HCT116 (cell line): ENCODE results near the gene MTRF1L. TPM values are rescaled to one million over a fixed set of nuclear protein-coding genes. Genes with fewer than 3 reads are reported as not detected.

ENCODE experiments used
- ATAC-seq: fragments of 200-7000 bp; cut with Tn5 transposase; 2 replicates; pipeline ENCODE4 v1.9.1; 2020; ENCODE audit warnings: mild to moderate bottlenecking, moderate library complexity
- BruUV-seq: library from RNA; stranded (reverse); fragments of 400-500 nt; replicated peaks from 2 replicates; lab custom pipeline; 2021; lab: Mats Ljungman, UMichigan
- CTCF ChIA-PET: fragments of 300-600 bp; sonication (Branson Sonifier 250); formaldehyde crosslinking; loops from one replicate; lab custom pipeline; 2021; ENCODE audit warnings: antibody characterized with exemption; lab: Charles Lee
- POLR2A ChIA-PET: fragments of 300-600, 350-600 bp; sonication (Branson Sonifier 250); formaldehyde crosslinking; loops from one replicate; lab custom pipeline; 2021; ENCODE audit warnings: antibody characterized with exemption; lab: Charles Lee
- RAD21 ChIA-PET, 2 experiments: fragments of 300-600 bp; sonication (Branson Sonifier 250); formaldehyde crosslinking; loops; one replicate each; lab custom pipeline; 2023; ENCODE audit warnings: low total read pairs in 2 of 2; ENCODE audit not compliant: uncharacterized antibody in 2 of 2, unreplicated experiment in 2 of 2, low non-redundant PET in 1 of 2; lab: Charles Lee
- DNase-seq: peaks from one replicate; pipeline ENCODE4 v3.0.0-alpha.2; 2010; ENCODE audit warnings: low read depth, low spot score
- H2AFZ ChIP-seq: fragments of 200-600 bp; shearing (Covaris generic), sonication (generic); 2 replicates; pipeline ENCODE4 v1.6.1; 2017; ENCODE audit warnings: low read depth, mixed run types, mixed read lengths, antibody characterized with exemption, low read length; ENCODE audit not compliant: poor library complexity, severe bottlenecking
- H3K27ac ChIP-seq: 2 replicates; pipeline ENCODE4 v1.5.1; 2012; ENCODE audit warnings: low read depth, low read length
- H3K27me3 ChIP-seq: fragments of 200-600 bp; sonication (generic); 2 replicates; pipeline ENCODE4 v1.6.1; 2016; ENCODE audit warnings: mixed run types, low read length, mixed read lengths; ENCODE audit not compliant: insufficient read depth
- H3K36me3 ChIP-seq, 2 experiments: fragments of 200-500 bp in 1 of 2; fragments of 200-600 bp in 1 of 2; sonication (Bioruptor generic) in 1 of 2; sonication (generic) in 1 of 2; 2 replicates each; pipeline versions ENCODE4 v1.5.1 to v1.6.1; 2014 to 2016; ENCODE audit warnings: low read length in 2 of 2, inconsistent platforms in 1 of 2, mixed read lengths in 1 of 2, mixed run types in 1 of 2; ENCODE audit not compliant: insufficient read depth in 2 of 2, control insufficient read depth in 1 of 2
- H3K4me1 ChIP-seq, 2 experiments: fragments of 200-600 bp in 1 of 2; sonication (generic) in 1 of 2; 2 replicates each; pipeline versions ENCODE4 v1.5.1 to v1.6.1; 2012 to 2017; ENCODE audit warnings: low read length in 2 of 2, inconsistent platforms in 1 of 2, mild to moderate bottlenecking in 1 of 2, mixed read lengths in 1 of 2, mixed run types in 1 of 2, moderate library complexity in 1 of 2; ENCODE audit not compliant: insufficient read depth in 2 of 2, control insufficient read depth in 1 of 2
- H3K4me2 ChIP-seq: fragments of 200-600 bp; sonication (generic); 2 replicates; pipeline ENCODE4 v1.6.1; 2017; ENCODE audit warnings: mixed run types, low read length, mixed read lengths
- H3K4me3 ChIP-seq, 2 experiments: fragments of 200-600 bp in 1 of 2; sonication (generic) in 1 of 2; replicated peaks in 1 of 2; 2 replicates each; pipeline ENCODE4 v1.5.1; 2011 to 2016; ENCODE audit warnings: low read length in 2 of 2, control low read depth in 1 of 2, low read depth in 1 of 2, mild to moderate bottlenecking in 1 of 2, mixed read lengths in 1 of 2, mixed run types in 1 of 2
- H3K79me2 ChIP-seq: fragments of 200-600 bp; sonication (generic); 2 replicates; pipeline ENCODE4 v1.6.1; 2017; ENCODE audit warnings: mild to moderate bottlenecking, mixed run types, low read length, moderate library complexity, mixed read lengths; ENCODE audit not compliant: insufficient read depth
- H3K9ac ChIP-seq: fragments of 200-600 bp; sonication (generic); 2 replicates; pipeline ENCODE4 v1.6.1; 2016; ENCODE audit warnings: low read length, mixed read lengths
- H3K9me2 ChIP-seq: fragments of 200-600 bp; sonication (generic), shearing (Covaris generic); 2 replicates; pipeline ENCODE4 v1.6.1; 2017; ENCODE audit warnings: mixed run types, mild to moderate bottlenecking, moderate library complexity; ENCODE audit not compliant: insufficient read depth
- H3K9me3 ChIP-seq, 2 experiments: fragments of 200-500 bp in 1 of 2; fragments of 200-600 bp in 1 of 2; sonication (Bioruptor generic) in 1 of 2; sonication (generic) in 1 of 2; 2 replicates each; pipeline ENCODE4 v1.6.1; 2014 to 2017; ENCODE audit warnings: low read length in 2 of 2, mixed read lengths in 2 of 2, inconsistent platforms in 1 of 2, low read depth in 1 of 2, mild to moderate bottlenecking in 1 of 2, mixed run types in 1 of 2, moderate library complexity in 1 of 2; ENCODE audit not compliant: control insufficient read depth in 1 of 2, insufficient read depth in 1 of 2
- H4K20me1 ChIP-seq: fragments of 200-600 bp; sonication (generic), shearing (Covaris generic); 2 replicates; pipeline ENCODE4 v1.6.1; 2017; ENCODE audit warnings: mixed run types, mild to moderate bottlenecking, moderate library complexity; ENCODE audit not compliant: insufficient read depth
- ATF3 ChIP-seq: IDR thresholded peaks from 2 replicates; pipeline ENCODE4 v1.6.1; 2012
- CBX3 ChIP-seq: IDR thresholded peaks from 2 replicates; pipeline ENCODE4 v1.6.1; 2012; ENCODE audit warnings: low read depth
- CEBPB ChIP-seq: IDR thresholded peaks from 2 replicates; pipeline ENCODE4 v1.6.1; 2012; ENCODE audit warnings: low read depth
- CTCF ChIP-seq, 3 experiments: fragments of 200-600 bp in 1 of 3; sonication (generic) in 1 of 3; IDR thresholded peaks in 2 of 3; conservative IDR thresholded peaks in 1 of 3; 2 replicates each; pipeline ENCODE4 v1.5.1; 2012 to 2017; ENCODE audit warnings: low read depth in 2 of 3, low read length in 2 of 3, antibody characterized with exemption in 1 of 3, borderline replicate concordance in 1 of 3, control low read depth in 1 of 3, mild to moderate bottlenecking in 1 of 3, mixed read lengths in 1 of 3, mixed run types in 1 of 3, moderate library complexity in 1 of 3; ENCODE audit not compliant: insufficient read depth in 1 of 3
- ELF1 ChIP-seq: IDR thresholded peaks from 2 replicates; pipeline ENCODE4 v1.6.1; 2012; ENCODE audit warnings: low read depth, borderline replicate concordance
- EZH2 ChIP-seq: fragments of 200-600 bp; sonication (generic); IDR thresholded peaks from 2 replicates; pipeline ENCODE4 v1.6.1; 2017; ENCODE audit warnings: antibody characterized with exemption, mixed run types
- EZH2phosphoT487 ChIP-seq: fragments of 200-600 bp; IDR thresholded peaks from 2 replicates; pipeline ENCODE4 v1.6.1; 2018; ENCODE audit warnings: antibody characterized with exemption, borderline replicate concordance
- FOSL1 ChIP-seq: IDR thresholded peaks from 2 replicates; pipeline ENCODE4 v1.6.1; 2012; ENCODE audit warnings: low read depth
- POLR2A ChIP-seq: IDR thresholded peaks from 2 replicates; pipeline ENCODE4 v1.7.0; 2011; ENCODE audit warnings: borderline replicate concordance; ENCODE audit not compliant: insufficient read depth, insufficient read length; ENCODE audit errors: extremely low read depth
- POLR2AphosphoS5 ChIP-seq: IDR thresholded peaks from 2 replicates; pipeline ENCODE4 v1.6.1; 2011; ENCODE audit warnings: mild to moderate bottlenecking, low read depth, low read length, moderate library complexity
- RAD21 ChIP-seq: IDR thresholded peaks from 2 replicates; pipeline ENCODE4 v1.6.1; 2012; ENCODE audit warnings: low read depth, mild to moderate bottlenecking
- SP1 ChIP-seq: IDR thresholded peaks from 2 replicates; pipeline ENCODE4 v1.6.1; 2012; ENCODE audit warnings: low read depth
- SRF ChIP-seq: IDR thresholded peaks from 2 replicates; pipeline ENCODE4 v1.6.1; 2012; ENCODE audit warnings: low read depth
- ZBTB33 ChIP-seq: IDR thresholded peaks from 2 replicates; pipeline ENCODE4 v1.6.1; 2011; ENCODE audit warnings: mild to moderate bottlenecking, low read length, moderate library complexity; ENCODE audit not compliant: insufficient replicate concordance; ENCODE audit errors: extremely low read depth
- ZFX ChIP-seq: fragments of 450-650 bp; IDR thresholded peaks from 2 replicates; pipeline ENCODE4 v1.6.1; 2017
- ZNF274 ChIP-seq: fragments of 200-500 bp; sonication (Bioruptor generic); IDR thresholded peaks from 2 replicates; pipeline ENCODE4 v1.6.1; 2014; ENCODE audit warnings: mild to moderate bottlenecking, low read depth, low read length, inconsistent platforms
- intact Hi-C: fragments of 100-400 bp; cut with micrococcal nuclease; formaldehyde crosslinking; loops from 2 replicates; pipeline ENCODE4 v1.10.0; 2022
- total RNA-seq: library from RNA; stranded (reverse); gene quantifications from one replicate; pipeline ENCODE4 v1.2.1, GENCODE V29; 2021; ENCODE audit not compliant: unreplicated experiment

Gene MTRF1L
- total RNA-seq, 1 experiment from 2014 or later = 26.2 TPM

GRCh38 chr6:153031335-153031955 lies 28.9 kb upstream of the MTRF1L start:
- H3K27ac ChIP-seq = no peak overlapping the region
- DNase-seq (no peak), ATAC-seq (no peak)
- CTCF ChIA-PET = interaction anchor here (1.0 to 2.2 kb wide), 7 partner anchors 10 to 1013 kb away, joined by 4 to 13 read pairs (median 4); no protein-coding TSS in a partner anchor
- no peak overlapping the region for H3K4me3 ChIP-seq
- TF ChIP-seq ZNF274 (no peak), SRF (no peak), CEBPB (no peak), ELF1 (no peak), SP1 (no peak), EZH2 (no peak), EZH2phosphoT487 (no peak), ATF3 (no peak), CTCF (IDR thresholded peaks at IDR 0.05 in 2 of 3, conservative IDR thresholded peaks at IDR 0.05 in 1 of 3; ENCODE audit: borderline replicate concordance in 1 of 3, insufficient read depth in 1 of 3, low read depth in 2 of 3, low read length in 2 of 3) (no peak), POLR2AphosphoS5 (no peak), POLR2A (no peak), ZBTB33 (no peak), RAD21 (no peak), CBX3 (no peak), ZFX (no peak), FOSL1 (no peak)
- no peaks in the 10 kb centered on the region for H3K79me2 ChIP-seq
- no peaks in the 10 kb centered on the region for H4K20me1 ChIP-seq
- H3K27me3 ChIP-seq = no peaks in the 10 kb centered on the region
- intact Hi-C loops = loop anchor here (5.0 kb wide), 3 partner anchors 481 to 916 kb away; no protein-coding TSS in a partner anchor
- H3K9ac ChIP-seq = no peak overlapping the region
- no peaks in the 10 kb centered on the region for H3K9me3 ChIP-seq
- no TSS peak for BruUV-seq
- no peak overlapping the region for H2AFZ ChIP-seq
- POLR2A ChIA-PET = no interaction called here
- no peak overlapping the region for H3K4me2 ChIP-seq
- no peaks in the 10 kb centered on the region for H3K9me2 ChIP-seq
- no peaks in the 10 kb centered on the region for H3K4me1 ChIP-seq
- no peaks in the 10 kb centered on the region for H3K36me3 ChIP-seq
- RAD21 ChIA-PET = no interaction called here
